Epidermal melanocyte (primary cell): ENCODE data around the gene SGCE.

Source experiments
- DNase-seq: peaks from one replicate; pipeline ENCODE4 v3.0.0; 2011; ENCODE audit warnings: low spot score; ENCODE audit not compliant: insufficient read length

SGCE gene

GRCh38 chr7:94660006-94660405 is 4.1 kb upstream of the SGCE start:
- DNase-seq = no peak

- DNase-seq = no peak
Measured at GRCh38 chr7:94658826-94659225, 2.9 kb upstream of the SGCE start.

GRCh38 chr7:94657771-94658693 is 2.1 kb upstream of the SGCE start:
- DNase-seq = no peak

GRCh38 chr7:94656925-94657731 is 1.2 kb upstream of the SGCE start:
- no peak for DNase-seq

GRCh38 chr7:94656658-94656924 is 658 bp upstream of the SGCE start:
- no peak for DNase-seq

- DNase-seq = no peak
Measured at GRCh38 chr7:94655126-94655847, 646 bp downstream of the SGCE start.

- DNase-seq = no peak
Measured at GRCh38 chr7:94654783-94655125, 1.2 kb downstream of the SGCE start.

- no peak for DNase-seq
Measured at GRCh38 chr7:94650147-94651051, 5.5 kb downstream of the SGCE start.

GRCh38 chr7:94649450-94649849 is 6.5 kb downstream of the SGCE start:
- DNase-seq = no peak

- no peak for DNase-seq
Measured at GRCh38 chr7:94648731-94649130, 7.2 kb downstream of the SGCE start.

GRCh38 chr7:94647295-94647694 is 8.6 kb downstream of the SGCE start:
- no peak for DNase-seq

- no peak for DNase-seq
Measured at GRCh38 chr7:94643771-94644545, 12.0 kb downstream of the SGCE start.

GRCh38 chr7:94642838-94643653 is 12.9 kb downstream of the SGCE start:
- DNase-seq = no peak

GRCh38 chr7:94639384-94639783 is 16.5 kb downstream of the SGCE start:
- no peak for DNase-seq

GRCh38 chr7:94635687-94636086 is 20.2 kb downstream of the SGCE start:
- no peak for DNase-seq

- no peak for DNase-seq
Measured at GRCh38 chr7:94634502-94634901, 21.4 kb downstream of the SGCE start.

- DNase-seq = no peak
Measured at GRCh38 chr7:94633687-94634086, 22.2 kb downstream of the SGCE start.

- no peak for DNase-seq
Measured at GRCh38 chr7:94633014-94633341, 23.0 kb downstream of the SGCE start.

GRCh38 chr7:94632338-94633013 is 23.5 kb downstream of the SGCE start:
- peak; percentile 40 for DNase-seq
